ENCODE data around the gene UGT1A8.
"Not testable (repeated sequence)": the region's sequence is repeated elsewhere in the genome, so short reads cannot be mapped to it uniquely, and the experiment has no call there.

UGT1A8 gene

DNA sequence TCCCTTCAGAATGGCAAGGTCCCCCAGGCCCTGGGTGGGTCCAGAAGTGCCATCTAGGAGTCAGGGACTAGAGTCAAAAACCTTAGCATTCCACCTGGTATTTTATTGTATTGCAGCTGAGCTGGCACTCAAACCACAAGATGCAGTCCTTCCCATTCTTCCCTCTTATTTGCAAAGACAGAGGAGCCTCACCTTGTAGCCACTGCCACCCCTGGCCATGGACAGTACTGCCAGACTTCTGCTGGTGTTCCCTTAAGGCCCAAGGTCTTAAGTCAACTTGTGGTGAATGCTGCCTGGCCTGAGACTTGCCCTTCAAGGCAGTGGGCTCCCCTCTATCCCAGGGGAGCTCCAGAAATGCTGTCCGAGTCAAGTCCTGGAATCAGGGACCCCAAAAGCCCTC lies 25.7 kb downstream of the UGT1A8 start:
- DNase-seq: no peak

GRCh38 chr2:233646033-233646432 lies 28.6 kb downstream of the UGT1A8 start:
- DNase-seq: not testable (repeated sequence)

- no peak for DNase-seq
Observed at GRCh38 chr2:233650981-233651380, 33.5 kb downstream of the UGT1A8 start.

GRCh38 chr2:233651430-233651829 lies 34.0 kb downstream of the UGT1A8 start:
- DNase-seq: no peak

GRCh38 chr2:233654501-233654900 lies 37.1 kb downstream of the UGT1A8 start:
- no peak for DNase-seq

DNA sequence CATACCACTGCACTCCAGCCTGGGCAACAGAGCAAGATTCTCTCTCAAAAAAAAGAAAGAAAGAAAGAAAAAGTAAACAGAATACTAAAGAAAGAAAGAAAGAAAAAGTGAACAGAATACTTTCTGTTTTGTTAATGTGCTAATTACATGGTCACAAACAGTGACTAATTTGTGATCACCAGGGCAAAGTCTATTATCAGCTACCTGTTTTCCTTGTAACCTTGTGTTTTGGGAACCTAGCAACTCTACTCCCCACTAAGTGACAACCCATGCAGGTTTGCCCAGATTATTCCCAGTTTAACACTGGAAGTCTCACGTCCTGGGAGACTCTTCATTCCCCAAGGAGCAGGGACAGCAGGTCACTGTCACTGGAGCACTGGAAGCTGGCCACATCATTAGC lies 37.6 kb downstream of the UGT1A8 start:
- no peak for DNase-seq

DNA sequence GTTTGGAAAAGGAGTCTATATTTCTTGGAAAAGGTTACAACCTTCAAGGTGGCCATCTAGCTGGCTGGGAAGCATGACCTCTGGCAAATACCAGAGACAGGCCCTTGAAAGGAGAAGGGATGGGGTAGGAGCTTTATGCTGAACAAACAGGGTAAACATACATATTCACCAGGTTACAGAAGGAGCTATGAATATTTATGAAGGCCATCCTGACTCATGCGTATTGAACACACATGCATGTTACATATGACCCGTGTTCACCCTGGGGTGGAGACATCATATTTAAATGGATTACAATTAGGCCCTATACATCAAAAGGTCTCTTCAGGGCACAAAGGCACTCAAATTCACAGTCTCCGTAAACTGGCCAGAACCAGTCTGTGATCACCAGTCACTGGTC lies 38.5 kb downstream of the UGT1A8 start:
- DNase-seq: not testable (repeated sequence)

GRCh38 chr2:233656443-233656842 lies 39.0 kb downstream of the UGT1A8 start:
- DNase-seq: no peak

- no peak for DNase-seq
Observed at GRCh38 chr2:233658610-233659009, 41.2 kb downstream of the UGT1A8 start.

DNA sequence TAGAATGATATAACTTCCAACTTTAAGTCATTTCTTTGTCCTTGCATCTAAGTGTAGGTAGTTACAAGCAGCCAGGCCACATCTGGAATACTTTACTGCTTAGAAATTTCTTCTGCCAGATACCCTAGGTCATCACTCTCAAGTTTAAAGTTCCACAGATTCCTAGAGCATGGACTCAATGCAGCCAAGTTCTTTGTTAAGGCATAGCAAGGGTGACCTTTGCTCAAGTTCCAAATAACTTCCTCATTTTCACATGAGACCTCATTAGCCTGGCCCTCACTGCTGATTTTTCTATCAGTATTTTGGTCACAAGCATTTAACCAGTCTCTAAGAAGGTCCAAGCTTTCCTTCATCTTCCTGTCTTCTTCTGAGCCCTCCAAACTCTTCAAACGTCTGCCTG lies 46.5 kb downstream of the UGT1A8 start:
- DNase-seq: no peak

GRCh38 chr2:233668605-233669260 lies 51.3 kb downstream of the UGT1A8 start:
- no peak for DNase-seq

DNA sequence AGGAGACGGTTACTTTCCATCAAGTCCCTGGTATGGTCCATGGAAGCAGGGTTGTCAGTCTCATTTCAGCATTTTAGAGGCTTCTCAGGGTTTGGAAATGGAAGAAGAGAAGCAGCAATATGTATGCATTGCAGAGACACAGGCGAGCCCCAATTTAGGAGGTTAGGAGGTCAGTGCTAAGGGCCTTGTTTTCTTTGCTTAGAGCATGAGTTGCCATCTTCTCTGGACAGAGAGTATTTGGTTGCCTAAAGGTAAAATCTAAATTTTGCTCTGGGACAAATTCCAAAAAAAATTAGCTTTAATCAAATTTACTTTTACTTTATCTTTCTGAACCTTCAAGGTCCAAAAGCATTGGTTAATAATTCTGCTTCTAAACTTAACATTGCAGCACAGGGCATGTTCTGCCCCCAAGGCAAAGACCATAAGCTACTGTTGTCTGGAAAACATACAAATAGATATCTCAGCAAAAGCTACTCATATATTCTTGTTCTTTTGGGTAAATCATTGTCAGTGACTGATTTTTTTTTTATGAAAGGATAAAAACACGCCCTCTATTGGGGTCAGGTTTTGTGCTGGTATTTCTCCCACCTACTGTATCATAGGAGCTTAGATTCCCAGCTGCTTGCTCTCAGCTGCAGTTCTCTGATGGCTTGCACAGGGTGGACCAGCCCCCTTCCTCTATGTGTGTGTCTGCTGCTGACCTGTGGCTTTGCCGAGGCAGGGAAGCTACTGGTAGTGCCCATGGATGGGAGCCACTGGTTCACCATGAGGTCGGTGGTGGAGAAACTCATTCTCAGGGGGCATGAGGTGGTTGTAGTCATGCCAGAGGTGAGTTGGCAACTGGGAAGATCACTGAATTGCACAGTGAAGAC lies 54.1 kb downstream of the UGT1A8 start, which contains the start of gene UGT1A9:
UGT1A9 (plus strand) TSS at position 609 of the 872 bp plus-strand sequence; CDS start at position 646, 37 bp downstream.
- no peak for DNase-seq

DNA sequence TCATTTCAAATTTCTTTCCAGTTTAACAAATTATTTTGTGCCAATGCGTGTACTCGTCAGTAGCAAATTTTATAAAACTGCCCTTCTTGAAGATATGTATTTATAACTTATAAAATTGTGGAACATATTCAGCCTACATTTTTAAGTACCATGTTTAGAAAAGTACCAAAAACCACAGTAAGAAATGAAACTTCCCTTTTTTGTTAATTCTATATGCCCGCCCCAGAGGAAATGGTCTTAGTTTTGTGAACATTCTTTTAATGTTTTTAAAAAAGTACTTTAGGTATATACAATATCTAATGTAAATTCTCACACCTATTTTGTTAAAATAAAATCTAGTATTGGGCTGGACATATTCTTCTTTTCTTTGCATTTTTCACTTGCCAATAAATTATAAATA lies 55.5 kb downstream of the UGT1A8 start:
- no peak for DNase-seq

DNA sequence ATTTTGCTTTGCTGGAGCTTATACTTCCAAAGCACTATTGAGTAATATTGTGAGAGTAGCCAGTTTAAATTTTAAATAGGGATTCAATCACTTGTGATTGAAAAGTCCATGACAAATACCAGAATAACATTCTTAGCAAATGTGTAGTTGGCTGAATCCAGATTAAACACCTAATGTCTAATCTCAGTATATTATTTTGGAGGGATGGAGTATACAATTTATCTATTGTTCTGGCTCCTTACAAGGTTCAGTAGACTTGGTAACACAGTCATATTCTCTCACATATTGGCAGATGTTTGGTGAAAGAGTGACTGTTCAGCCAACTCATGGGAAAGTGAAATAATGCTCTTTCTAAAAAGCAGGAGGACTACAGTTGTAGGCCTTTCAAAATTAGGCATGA lies 56.5 kb downstream of the UGT1A8 start:
- no peak for DNase-seq

- no peak for DNase-seq
Observed at GRCh38 chr2:233674314-233674713, 56.9 kb downstream of the UGT1A8 start.

DNA sequence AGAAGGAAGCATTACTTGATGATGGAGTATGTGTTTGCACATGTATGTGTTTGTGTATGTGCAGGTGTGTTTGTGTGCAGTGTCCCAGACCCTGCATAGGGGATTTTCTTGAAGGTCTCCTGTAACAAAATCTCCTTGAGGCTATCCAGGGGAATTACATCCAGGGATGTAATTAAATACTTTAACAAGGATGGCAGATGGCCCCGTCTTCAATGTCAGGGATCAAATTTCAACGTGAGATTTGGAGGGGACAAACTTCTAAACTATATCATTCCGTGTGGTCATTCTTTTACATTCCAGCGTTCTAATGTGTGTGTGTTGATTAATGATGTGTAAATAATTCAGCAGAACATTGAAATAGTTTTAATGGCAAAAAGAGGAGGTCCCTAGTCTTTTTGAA lies 57.6 kb downstream of the UGT1A8 start:
- no peak for DNase-seq

GRCh38 chr2:233676046-233676445 lies 58.6 kb downstream of the UGT1A8 start:
- no peak for DNase-seq

- no peak for DNase-seq
Observed at GRCh38 chr2:233679196-233679595, 61.8 kb downstream of the UGT1A8 start.

- no peak for DNase-seq
Observed at GRCh38 chr2:233680361-233681045, 63.1 kb downstream of the UGT1A8 start.

GRCh38 chr2:233681521-233682099 lies 64.2 kb downstream of the UGT1A8 start, which contains the start of gene UGT1A7:
UGT1A7 (plus strand) TSS chr2:233681901; CDS start chr2:233681938, 37 bp downstream.
- DNase-seq: no peak

- DNase-seq: no peak
Observed at GRCh38 chr2:233684640-233685039, 67.2 kb downstream of the UGT1A8 start.

DNA sequence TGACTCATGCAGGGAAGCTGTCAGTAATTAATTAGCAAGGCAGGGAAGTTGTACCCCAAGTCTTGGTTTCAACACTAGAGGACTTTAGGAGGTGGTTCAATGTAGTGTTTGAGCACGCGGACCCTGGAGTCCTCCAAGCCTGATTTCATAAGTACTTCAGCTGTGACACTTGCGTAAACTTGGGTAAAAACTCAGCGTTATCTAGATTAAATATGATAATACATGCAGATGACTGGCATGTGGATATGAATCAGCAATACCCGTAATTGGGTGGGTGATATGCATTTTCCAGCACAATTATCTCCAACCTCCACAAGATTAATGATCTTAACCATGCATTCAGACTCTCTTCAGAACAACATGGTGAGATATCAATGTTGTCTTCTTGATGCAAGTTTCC lies 69.5 kb downstream of the UGT1A8 start:
- no peak for DNase-seq

GRCh38 chr2:233688341-233688740 lies 70.9 kb downstream of the UGT1A8 start:
- DNase-seq: no peak
